WI38 (cell line): ENCODE results near the gene GABRA5.

Source experiments
- H3K4me3 ChIP-seq: 2 replicates; pipeline ENCODE4 v1.5.1; 2011; ENCODE audit warnings: low read depth, mild to moderate bottlenecking, control low read depth, low read length
- TF ChIP-seq, protein P1 (sequence below): IDR thresholded peaks from 2 replicates; pipeline ENCODE4 v1.5.1; 2012; ENCODE audit warnings: low read depth, mild to moderate bottlenecking, control low read depth, low read length

The GABRA5 gene

DNA sequence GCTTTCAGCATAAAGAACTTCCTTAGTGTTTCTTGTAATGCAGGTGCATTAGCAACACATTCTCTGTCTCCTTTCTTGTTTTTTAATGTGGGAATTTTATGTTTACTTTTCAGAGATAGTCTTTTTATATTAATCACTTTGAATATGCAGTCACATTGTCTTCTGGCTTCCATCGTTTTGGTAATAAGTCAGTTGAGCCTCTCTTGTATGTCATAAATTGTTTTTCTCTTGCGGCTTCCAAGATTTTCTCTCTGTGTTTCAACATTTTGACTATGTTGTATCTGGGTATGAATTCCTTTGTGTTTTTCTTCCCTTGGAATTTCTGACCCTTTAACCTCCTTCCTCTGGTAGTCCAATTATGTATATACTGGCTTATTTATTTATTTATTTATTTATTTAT lies 129.4 kb downstream of the GABRA5 start:
- H3K4me3 ChIP-seq = no peak overlapping the region
- TF ChIP-seq, protein P1, sequence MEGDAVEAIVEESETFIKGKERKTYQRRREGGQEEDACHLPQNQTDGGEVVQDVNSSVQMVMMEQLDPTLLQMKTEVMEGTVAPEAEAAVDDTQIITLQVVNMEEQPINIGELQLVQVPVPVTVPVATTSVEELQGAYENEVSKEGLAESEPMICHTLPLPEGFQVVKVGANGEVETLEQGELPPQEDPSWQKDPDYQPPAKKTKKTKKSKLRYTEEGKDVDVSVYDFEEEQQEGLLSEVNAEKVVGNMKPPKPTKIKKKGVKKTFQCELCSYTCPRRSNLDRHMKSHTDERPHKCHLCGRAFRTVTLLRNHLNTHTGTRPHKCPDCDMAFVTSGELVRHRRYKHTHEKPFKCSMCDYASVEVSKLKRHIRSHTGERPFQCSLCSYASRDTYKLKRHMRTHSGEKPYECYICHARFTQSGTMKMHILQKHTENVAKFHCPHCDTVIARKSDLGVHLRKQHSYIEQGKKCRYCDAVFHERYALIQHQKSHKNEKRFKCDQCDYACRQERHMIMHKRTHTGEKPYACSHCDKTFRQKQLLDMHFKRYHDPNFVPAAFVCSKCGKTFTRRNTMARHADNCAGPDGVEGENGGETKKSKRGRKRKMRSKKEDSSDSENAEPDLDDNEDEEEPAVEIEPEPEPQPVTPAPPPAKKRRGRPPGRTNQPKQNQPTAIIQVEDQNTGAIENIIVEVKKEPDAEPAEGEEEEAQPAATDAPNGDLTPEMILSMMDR = no peak
